ENCODE measurements around the gene ATP6V1G1. TPM values are rescaled to one million over a fixed set of nuclear protein-coding genes. Genes with fewer than 3 reads are reported as not detected.
"Not testable (repeated sequence)": the region's sequence is repeated elsewhere in the genome, so short reads cannot be mapped to it uniquely, and the experiment has no call there.

The ATP6V1G1 gene
- total RNA-seq, 4 donors from 2014 or later = 91.2 to 137 (median 120) TPM

GRCh38 chr9:114565204-114565603, 22.4 kb upstream of the ATP6V1G1 start:
- Histone ChIP-seq H3K27me3 (no peaks in the 10 kb centered on the region), H3K4me1 (no peaks in the 10 kb centered on the region), H3K27ac (no peak overlapping the region), H3K36me3 (no peaks in the 10 kb centered on the region), H3K4me3 (no peak overlapping the region), H3K9me3 (no peaks in the 10 kb centered on the region)
- 63 to 73% methylated on average over 2 to 3 of the region's 3 CpGs for WGBS, 2 donors (ENCODE audit: low coverage in 1 of 2)
- no peak for TF ChIP-seq POLR2A (IDR thresholded peaks at IDR 0.05)
- no peak for TF ChIP-seq EP300 (IDR thresholded peaks at IDR 0.05)
- no peak for TF ChIP-seq CTCF (IDR thresholded peaks at IDR 0.05)
- no peak for TF ChIP-seq POLR2AphosphoS5 (IDR thresholded peaks at IDR 0.05)
- no peak for ATAC-seq

GRCh38 chr9:114570742-114571141, 16.8 kb upstream of the ATP6V1G1 start:
- Histone ChIP-seq H3K4me1 (no peaks in the 10 kb centered on the region), H3K27me3 (no peaks in the 10 kb centered on the region), H3K36me3 (no peaks in the 10 kb centered on the region), H3K9me3 (no peaks in the 10 kb centered on the region), H3K4me3 (no peak overlapping the region), H3K27ac (no peak overlapping the region)
- TF ChIP-seq POLR2A (IDR thresholded peaks at IDR 0.05) = no peak
- no peak for TF ChIP-seq POLR2AphosphoS5 (IDR thresholded peaks at IDR 0.05)
- TF ChIP-seq EP300 (IDR thresholded peaks at IDR 0.05) = no peak
- TF ChIP-seq CTCF (IDR thresholded peaks at IDR 0.05) = no peak
- ATAC-seq = no peak
- 88 to 90% methylated on average over 5 to 6 of the region's 7 CpGs for WGBS, 2 donors (ENCODE audit: low coverage in 1 of 2)

- ATAC-seq = no peak
- H3K27me3 ChIP-seq = no peaks in the 10 kb centered on the region
- 15 to 46% methylated on average over 3 of the region's 3 CpGs for WGBS, 2 donors (ENCODE audit: low coverage in 1 of 2)
These were observed 16.2 kb upstream of the ATP6V1G1 start for GRCh38 chr9:114571391-114571790.

GRCh38 chr9:114572199-114572598, 15.4 kb upstream of the ATP6V1G1 start:
- 76 to 83% methylated on average over 3 to 6 of the region's 6 CpGs for WGBS, 2 donors (ENCODE audit: low coverage in 1 of 2)
- no peaks in the 10 kb centered on the region for H3K36me3 ChIP-seq
- TF ChIP-seq POLR2AphosphoS5 (IDR thresholded peaks at IDR 0.05) = no peak
- no peak for TF ChIP-seq POLR2A (IDR thresholded peaks at IDR 0.05)
- TF ChIP-seq EP300 (IDR thresholded peaks at IDR 0.05) = no peak
- TF ChIP-seq CTCF (IDR thresholded peaks at IDR 0.05) = no peak

More at GRCh38 chr9:114571391-114571790, 16.2 kb upstream of the ATP6V1G1 start:
- Histone ChIP-seq H3K9me3 (no peaks in the 10 kb centered on the region), H3K4me3 (no peak overlapping the region), H3K4me1 (no peaks in the 10 kb centered on the region), H3K36me3 (no peaks in the 10 kb centered on the region), H3K27ac (no peak overlapping the region)
- no peak for TF ChIP-seq POLR2AphosphoS5 (IDR thresholded peaks at IDR 0.05)
- no peak for TF ChIP-seq CTCF (IDR thresholded peaks at IDR 0.05)
- no peak for TF ChIP-seq POLR2A (IDR thresholded peaks at IDR 0.05)
- no peak for TF ChIP-seq EP300 (IDR thresholded peaks at IDR 0.05)

GRCh38 chr9:114574438-114574837, 13.1 kb upstream of the ATP6V1G1 start:
- H3K4me3 ChIP-seq = no peak overlapping the region
- TF ChIP-seq EP300 (IDR thresholded peaks at IDR 0.05) (no peak), POLR2AphosphoS5 (IDR thresholded peaks at IDR 0.05) (no peak), CTCF (IDR thresholded peaks at IDR 0.05) (no peak)
- no peak overlapping the region for H3K27ac ChIP-seq
- no peaks in the 10 kb centered on the region for H3K4me1 ChIP-seq
- ATAC-seq = no peak
- no peaks in the 10 kb centered on the region for H3K36me3 ChIP-seq
- 15 to 50% methylated on average over 1 of the region's 1 CpG for WGBS, 2 donors (ENCODE audit: low coverage in 1 of 2)
- H3K27me3 ChIP-seq = no peaks in the 10 kb centered on the region
- no peaks in the 10 kb centered on the region for H3K9me3 ChIP-seq

More at GRCh38 chr9:114572199-114572598, 15.4 kb upstream of the ATP6V1G1 start:
- Histone ChIP-seq H3K4me1 (no peaks in the 10 kb centered on the region), H3K27ac (no peak overlapping the region), H3K9me3 (no peaks in the 10 kb centered on the region), H3K4me3 (no peak overlapping the region), H3K27me3 (no peaks in the 10 kb centered on the region)
- no peak for ATAC-seq

GRCh38 chr9:114576779-114577178, 10.8 kb upstream of the ATP6V1G1 start:
- not testable (repeated sequence) for ATAC-seq, H3K9me3 ChIP-seq, H3K4me1 ChIP-seq, H3K27me3 ChIP-seq, H3K27ac ChIP-seq, H3K4me3 ChIP-seq, H3K36me3 ChIP-seq
- 77 to 88% methylated on average over 5 of the region's 5 CpGs for WGBS, 2 donors (ENCODE audit: low coverage in 1 of 2)

- not testable (repeated sequence) for H3K27me3 ChIP-seq
These were observed 9.4 kb upstream of the ATP6V1G1 start for GRCh38 chr9:114578134-114578533.

More at GRCh38 chr9:114578134-114578533, 9.4 kb upstream of the ATP6V1G1 start:
- H3K4me1 ChIP-seq, H3K36me3 ChIP-seq, H3K4me3 ChIP-seq, ATAC-seq, H3K9me3 ChIP-seq, H3K27ac ChIP-seq: not testable (repeated sequence)
- WGBS, 2 donors (ENCODE audit: low coverage in 1 of 2) = 75 to 93% methylated on average over 5 of the region's 5 CpGs

All from gastroesophageal sphincter (tissue), 4 donors.